ENCODE results near the gene PTOV1. TPM values are rescaled to one million over a fixed set of nuclear protein-coding genes. Genes with fewer than 3 reads are reported as not detected.

PTOV1 gene
- total RNA-seq, 2 donors from 2014 or later = 82.7 to 109 TPM

- Mint-ChIP-seq H3K4me3 (no peak overlapping the region), H3K27ac (no peak overlapping the region), H3K27me3 (no peaks in the 10 kb centered on the region), H3K36me3 (ENCODE audit: low read depth) (peaks cover 68% of the 10 kb centered on the region), H3K9me3 (no peaks in the 10 kb centered on the region), H3K4me1 (peaks cover 9% of the 10 kb centered on the region)
- no peak for ATAC-seq (replicated peaks)
These were observed 5.6 kb downstream of the PTOV1 start for GRCh38 chr19:49856574-49857021.

GRCh38 chr19:49857061-49857837 is 6.3 kb downstream of the PTOV1 start:
- Mint-ChIP-seq H3K27ac (no peak overlapping the region), H3K9me3 (no peaks in the 10 kb centered on the region), H3K4me3 (no peak overlapping the region), H3K27me3 (no peaks in the 10 kb centered on the region), H3K36me3 (ENCODE audit: low read depth) (peaks cover 68% of the 10 kb centered on the region), H3K4me1 (peaks cover 6% of the 10 kb centered on the region)
- ATAC-seq (replicated peaks) = no peak

GRCh38 chr19:49857838-49858087 is 6.8 kb downstream of the PTOV1 start:
- H3K36me3 Mint-ChIP-seq (ENCODE audit: low read depth) = peaks cover 63% of the 10 kb centered on the region
- no peak for ATAC-seq (replicated peaks)
- no peak overlapping the region for H3K27ac Mint-ChIP-seq
- no peak overlapping the region for H3K4me3 Mint-ChIP-seq
- no peaks in the 10 kb centered on the region for H3K9me3 Mint-ChIP-seq
- H3K27me3 Mint-ChIP-seq = no peaks in the 10 kb centered on the region
- H3K4me1 Mint-ChIP-seq = peaks cover 1% of the 10 kb centered on the region

- H3K4me1 Mint-ChIP-seq = peaks cover 3% of the 10 kb centered on the region
- ATAC-seq (replicated peaks) = no peak
- no peaks in the 10 kb centered on the region for H3K27me3 Mint-ChIP-seq
- no peak overlapping the region for H3K27ac Mint-ChIP-seq
- no peak overlapping the region for H3K4me3 Mint-ChIP-seq
- no peaks in the 10 kb centered on the region for H3K9me3 Mint-ChIP-seq
- H3K36me3 Mint-ChIP-seq (ENCODE audit: low read depth) = peaks cover 67% of the 10 kb centered on the region
These were observed 7.4 kb downstream of the PTOV1 start for GRCh38 chr19:49858088-49858985.

GRCh38 chr19:49859682-49860335 is 8.8 kb downstream of the PTOV1 start:
- no peak for ATAC-seq (replicated peaks)
- Mint-ChIP-seq H3K36me3 (ENCODE audit: low read depth) (peaks cover 81% of the 10 kb centered on the region), H3K9me3 (no peaks in the 10 kb centered on the region), H3K4me3 (no peak overlapping the region), H3K27me3 (no peaks in the 10 kb centered on the region), H3K27ac (no peak overlapping the region), H3K4me1 (peaks cover 4% of the 10 kb centered on the region)

GRCh38 chr19:49860336-49861102 is 9.6 kb downstream of the PTOV1 start:
- H3K36me3 Mint-ChIP-seq (ENCODE audit: low read depth) = peaks cover 83% of the 10 kb centered on the region
- H3K4me1 Mint-ChIP-seq = peaks cover 4% of the 10 kb centered on the region
- H3K4me3 Mint-ChIP-seq = no peak overlapping the region
- H3K9me3 Mint-ChIP-seq = no peaks in the 10 kb centered on the region
- no peak overlapping the region for H3K27ac Mint-ChIP-seq
- ATAC-seq (replicated peaks) = no peak
- no peaks in the 10 kb centered on the region for H3K27me3 Mint-ChIP-seq

GRCh38 chr19:49861107-49861506 is 10.1 kb downstream of the PTOV1 start:
- Mint-ChIP-seq H3K36me3 (ENCODE audit: low read depth) (peaks cover 83% of the 10 kb centered on the region), H3K4me1 (peaks cover 10% of the 10 kb centered on the region), H3K27me3 (no peaks in the 10 kb centered on the region), H3K27ac (no peak overlapping the region), H3K9me3 (no peaks in the 10 kb centered on the region), H3K4me3 (no peak overlapping the region)
- no peak for ATAC-seq (replicated peaks)

- Mint-ChIP-seq H3K4me3 (no peak overlapping the region), H3K36me3 (ENCODE audit: low read depth) (peaks cover 85% of the 10 kb centered on the region), H3K9me3 (no peaks in the 10 kb centered on the region), H3K27ac (no peak overlapping the region), H3K27me3 (no peaks in the 10 kb centered on the region), H3K4me1 (peaks cover 16% of the 10 kb centered on the region)
- ATAC-seq (replicated peaks) = no peak
These were observed 10.8 kb downstream of the PTOV1 start for GRCh38 chr19:49861541-49862378.

- H3K9me3 Mint-ChIP-seq = no peaks in the 10 kb centered on the region
- H3K4me1 Mint-ChIP-seq = peaks cover 18% of the 10 kb centered on the region
- no peak overlapping the region for H3K27ac Mint-ChIP-seq
- ATAC-seq (replicated peaks) = no peak
- H3K4me3 Mint-ChIP-seq = no peak overlapping the region
- H3K27me3 Mint-ChIP-seq = no peaks in the 10 kb centered on the region
- peaks cover 87% of the 10 kb centered on the region for H3K36me3 Mint-ChIP-seq (ENCODE audit: low read depth)
These were observed 11.7 kb downstream of the PTOV1 start for GRCh38 chr19:49862391-49863253.

GRCh38 chr19:49863254-49863934 is 12.4 kb downstream of the PTOV1 start:
- Mint-ChIP-seq H3K27ac (no peak overlapping the region), H3K4me1 (peaks cover 18% of the 10 kb centered on the region), H3K9me3 (no peaks in the 10 kb centered on the region), H3K4me3 (no peak overlapping the region), H3K36me3 (ENCODE audit: low read depth) (peaks cover 87% of the 10 kb centered on the region), H3K27me3 (no peaks in the 10 kb centered on the region)
- no peak for ATAC-seq (replicated peaks)

GRCh38 chr19:49863935-49864320 is 13.0 kb downstream of the PTOV1 start:
- H3K9me3 Mint-ChIP-seq = no peaks in the 10 kb centered on the region
- H3K27me3 Mint-ChIP-seq = no peaks in the 10 kb centered on the region
- H3K27ac Mint-ChIP-seq = no peak overlapping the region
- peaks cover 18% of the 10 kb centered on the region for H3K4me1 Mint-ChIP-seq
- H3K4me3 Mint-ChIP-seq = no peak overlapping the region
- no peak for ATAC-seq (replicated peaks)
- H3K36me3 Mint-ChIP-seq (ENCODE audit: low read depth) = peaks cover 82% of the 10 kb centered on the region

- no peak for ATAC-seq (replicated peaks)
- Mint-ChIP-seq H3K27me3 (no peaks in the 10 kb centered on the region), H3K4me1 (peaks cover 18% of the 10 kb centered on the region), H3K36me3 (ENCODE audit: low read depth) (peaks cover 75% of the 10 kb centered on the region), H3K27ac (peak overlapping the region; percentile 38), H3K9me3 (no peaks in the 10 kb centered on the region), H3K4me3 (no peak overlapping the region)
These were observed 13.9 kb downstream of the PTOV1 start for GRCh38 chr19:49864890-49865289.
